ENCODE data around the gene PRKCQ. TPM values are rescaled to one million over a fixed set of nuclear protein-coding genes. Genes with fewer than 3 reads are reported as not detected.

The PRKCQ gene
- polyA plus RNA-seq, 1 donor (not counting 4 experiments of a cell fraction or from before 2014, with no cell fraction given): 7.5 TPM

GRCh38 chr10:6603142-6604125 lies 23.4 kb upstream of the PRKCQ start:
- Histone ChIP-seq H3K4me2 (ENCODE audit: control insufficient read depth, extremely low read depth, insufficient read depth, low read depth, low read length) (no peak overlapping the region), H3K9ac (ENCODE audit: control insufficient read depth, extremely low read depth, insufficient read depth, low read length) (no peak overlapping the region), H3K27me3 (ENCODE audit: control insufficient read depth, extremely low read depth, insufficient read depth, low read length) (no peaks in the 10 kb centered on the region), H3K27ac (ENCODE audit: control insufficient read depth, insufficient read depth, low read length) (no peak overlapping the region), H4K20me1 (ENCODE audit: control insufficient read depth, extremely low read depth, insufficient read depth, low read length) (no peaks in the 10 kb centered on the region), H3K4me1 (ENCODE audit: control insufficient read depth, extremely low read depth, insufficient read depth, low read length) (peaks cover 5% of the 10 kb centered on the region), H3K4me3 (ENCODE audit: control insufficient read depth in 2 of 3, extremely low read depth in 1 of 3, insufficient read depth in 2 of 3, low read depth in 1 of 3, low read length in 3 of 3) (no peak overlapping the region), H3K79me2 (ENCODE audit: control insufficient read depth, insufficient read depth, low read length) (no peaks in the 10 kb centered on the region), H2AFZ (ENCODE audit: control insufficient read depth, low read length) (no peak overlapping the region), H3K9me3 (ENCODE audit: control insufficient read depth, low read depth, low read length) (no peaks in the 10 kb centered on the region), H3K9me1 (ENCODE audit: control insufficient read depth, extremely low read depth, insufficient read depth, low read length) (no peaks in the 10 kb centered on the region), H3K36me3 (ENCODE audit: control insufficient read depth in 2 of 2, extremely low read depth in 1 of 2, insufficient read depth in 2 of 2, low read length in 2 of 2) (no peaks in the 10 kb centered on the region)
- no peak for TF ChIP-seq EZH2 (IDR thresholded peaks at IDR 0.05; ENCODE audit: low read length)
- FAIRE-seq (no peak), DNase-seq (ENCODE audit: low read depth, low spot score) (no peak)
- dilution Hi-C loops (cut with MboI; ENCODE audit: extremely low pct_ligation_motif_present, low sequenced_read_pairs): no loop called here

- H4K20me1 ChIP-seq (ENCODE audit: control insufficient read depth, extremely low read depth, insufficient read depth, low read length): no peaks in the 10 kb centered on the region
- FAIRE-seq (no peak), DNase-seq (ENCODE audit: low read depth, low spot score) (no peak)
- no peak overlapping the region for H3K9ac ChIP-seq (ENCODE audit: control insufficient read depth, extremely low read depth, insufficient read depth, low read length)
- TF ChIP-seq CTCF (optimal IDR thresholded peaks at IDR 0.05 in 1 of 3, IDR thresholded peaks at IDR 0.05 in 1 of 3, conservative IDR thresholded peaks at IDR 0.05 in 1 of 3; ENCODE audit: extremely low read depth in 1 of 3, insufficient read depth in 2 of 3, low read length in 3 of 3) (no peak), EZH2 (IDR thresholded peaks at IDR 0.05; ENCODE audit: low read length) (no peak)
- no peak overlapping the region for H2AFZ ChIP-seq (ENCODE audit: control insufficient read depth, low read length)
- no peaks in the 10 kb centered on the region for H3K9me3 ChIP-seq (ENCODE audit: control insufficient read depth, low read depth, low read length)
- no peak overlapping the region for H3K4me2 ChIP-seq (ENCODE audit: control insufficient read depth, extremely low read depth, insufficient read depth, low read depth, low read length)
- H3K36me3 ChIP-seq (ENCODE audit: control insufficient read depth in 2 of 2, extremely low read depth in 1 of 2, insufficient read depth in 2 of 2, low read length in 2 of 2): no peaks in the 10 kb centered on the region
- no peak overlapping the region for H3K4me3 ChIP-seq (ENCODE audit: control insufficient read depth in 2 of 3, extremely low read depth in 1 of 3, insufficient read depth in 2 of 3, low read depth in 1 of 3, low read length in 3 of 3)
- H3K27me3 ChIP-seq (ENCODE audit: control insufficient read depth, extremely low read depth, insufficient read depth, low read length): no peaks in the 10 kb centered on the region
- H3K4me1 ChIP-seq (ENCODE audit: control insufficient read depth, extremely low read depth, insufficient read depth, low read length): peaks cover 1% of the 10 kb centered on the region
- no peaks in the 10 kb centered on the region for H3K79me2 ChIP-seq (ENCODE audit: control insufficient read depth, insufficient read depth, low read length)
- no peak overlapping the region for H3K27ac ChIP-seq (ENCODE audit: control insufficient read depth, insufficient read depth, low read length)
- dilution Hi-C loops (cut with MboI; ENCODE audit: extremely low pct_ligation_motif_present, low sequenced_read_pairs): no loop called here
- H3K9me1 ChIP-seq (ENCODE audit: control insufficient read depth, extremely low read depth, insufficient read depth, low read length): no peaks in the 10 kb centered on the region
Observed at GRCh38 chr10:6602700-6603084, 22.6 kb upstream of the PRKCQ start.

All from keratinocyte (primary cell).